ES-I3 (cell line): ENCODE data around the gene CNIH2.
"Not testable (repeated sequence)": the region's sequence is repeated elsewhere in the genome, so short reads cannot be mapped to it uniquely, and the experiment has no call there.

Source experiments
- H3K36me3 ChIP-seq: 2 replicates; pipeline ENCODE4 v1.6.1; 2013; ENCODE audit warnings: mild to moderate bottlenecking, low read length, control low read depth, moderate library complexity; ENCODE audit not compliant: insufficient read depth
- H3K4me1 ChIP-seq: 2 replicates; pipeline ENCODE4 v1.6.1; 2013; ENCODE audit warnings: mild to moderate bottlenecking, control low read depth, low read length; ENCODE audit not compliant: insufficient read depth
- H3K9ac ChIP-seq: 2 replicates; pipeline ENCODE4 v1.6.1; 2013; ENCODE audit warnings: low read depth, mild to moderate bottlenecking, low read length, moderate library complexity
- H3K9me3 ChIP-seq: 2 replicates; pipeline ENCODE4 v1.6.1; 2013; ENCODE audit warnings: mild to moderate bottlenecking, low read length, moderate library complexity; ENCODE audit not compliant: control insufficient read depth, insufficient read depth

CNIH2 gene

DNA sequence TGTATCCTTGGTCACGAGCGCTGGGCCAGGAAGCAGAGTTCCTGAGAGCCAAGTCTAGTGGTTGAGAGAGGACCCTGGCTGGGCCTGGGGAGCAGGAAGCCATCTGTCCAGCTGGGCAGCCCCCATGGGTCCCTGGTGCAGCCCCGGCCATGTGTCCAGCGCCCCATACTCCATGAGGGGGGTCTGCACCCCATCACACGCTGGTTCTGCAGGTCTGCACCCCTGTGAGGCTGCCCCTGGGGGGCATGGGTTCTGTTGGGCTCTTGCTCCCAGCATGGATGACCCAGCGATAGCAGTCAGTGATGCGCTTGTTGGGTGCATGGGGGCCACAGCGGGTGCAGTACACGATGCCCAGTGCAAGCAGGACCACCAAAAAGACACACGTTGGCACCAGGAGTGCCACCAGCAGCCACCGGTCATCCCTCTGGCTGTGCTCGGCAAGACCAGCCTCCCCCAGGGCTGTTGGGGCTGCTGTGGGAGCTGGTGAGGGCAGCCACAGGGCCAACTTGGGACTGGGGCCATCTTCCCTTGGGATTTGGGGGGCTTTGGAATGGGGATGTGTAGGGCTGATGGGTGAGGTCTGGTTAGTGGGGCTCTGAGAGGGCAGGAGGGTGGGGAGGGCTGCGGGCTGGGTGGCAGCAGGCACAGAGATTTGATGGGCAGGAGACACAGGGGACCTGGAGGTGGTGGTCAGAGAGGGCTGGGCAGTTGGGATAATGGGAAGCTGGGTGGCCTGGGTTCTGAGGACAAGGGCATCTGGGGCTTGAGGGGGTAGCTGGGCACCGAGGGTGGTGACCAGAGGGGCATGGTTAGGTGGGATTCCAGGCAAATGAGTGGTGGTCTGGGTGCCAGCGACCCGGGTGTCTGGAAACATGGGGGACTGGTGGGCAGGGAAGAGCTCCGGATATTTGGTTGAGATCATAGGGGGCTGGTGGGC is 36.9 kb downstream of the CNIH2 start:
- no peaks in the 10 kb centered on the region for H3K36me3 ChIP-seq
- no peak overlapping the region for H3K9ac ChIP-seq

DNA sequence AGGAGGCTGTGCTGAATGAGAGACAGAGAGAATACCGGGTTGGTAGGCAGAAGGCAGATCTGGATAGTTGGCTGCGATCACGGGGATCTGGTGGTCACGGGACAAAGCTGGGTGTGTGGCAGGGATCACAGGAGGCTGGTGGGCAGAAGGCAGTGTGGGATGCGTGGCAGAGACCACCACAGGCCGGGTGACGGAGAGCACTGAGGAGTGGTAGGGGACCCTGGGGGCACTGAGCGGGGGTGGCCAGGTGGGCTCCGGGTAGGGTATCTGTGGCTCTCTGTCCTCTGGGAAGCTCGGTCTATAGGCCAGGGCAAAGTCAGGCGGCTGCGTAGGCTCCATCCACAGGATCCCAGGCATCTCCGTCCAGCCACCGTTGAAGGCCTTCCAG is 37.5 kb downstream of the CNIH2 start:
- peaks cover 27% of the 10 kb centered on the region for H3K4me1 ChIP-seq
- no peaks in the 10 kb centered on the region for H3K9me3 ChIP-seq
- H3K36me3 ChIP-seq, result no peaks in the 10 kb centered on the region
- no peak overlapping the region for H3K9ac ChIP-seq

More for the DNA sequence above, 36.9 kb downstream of the CNIH2 start:
- H3K9me3 ChIP-seq, result no peaks in the 10 kb centered on the region
- H3K4me1 ChIP-seq, result peaks cover 27% of the 10 kb centered on the region

DNA sequence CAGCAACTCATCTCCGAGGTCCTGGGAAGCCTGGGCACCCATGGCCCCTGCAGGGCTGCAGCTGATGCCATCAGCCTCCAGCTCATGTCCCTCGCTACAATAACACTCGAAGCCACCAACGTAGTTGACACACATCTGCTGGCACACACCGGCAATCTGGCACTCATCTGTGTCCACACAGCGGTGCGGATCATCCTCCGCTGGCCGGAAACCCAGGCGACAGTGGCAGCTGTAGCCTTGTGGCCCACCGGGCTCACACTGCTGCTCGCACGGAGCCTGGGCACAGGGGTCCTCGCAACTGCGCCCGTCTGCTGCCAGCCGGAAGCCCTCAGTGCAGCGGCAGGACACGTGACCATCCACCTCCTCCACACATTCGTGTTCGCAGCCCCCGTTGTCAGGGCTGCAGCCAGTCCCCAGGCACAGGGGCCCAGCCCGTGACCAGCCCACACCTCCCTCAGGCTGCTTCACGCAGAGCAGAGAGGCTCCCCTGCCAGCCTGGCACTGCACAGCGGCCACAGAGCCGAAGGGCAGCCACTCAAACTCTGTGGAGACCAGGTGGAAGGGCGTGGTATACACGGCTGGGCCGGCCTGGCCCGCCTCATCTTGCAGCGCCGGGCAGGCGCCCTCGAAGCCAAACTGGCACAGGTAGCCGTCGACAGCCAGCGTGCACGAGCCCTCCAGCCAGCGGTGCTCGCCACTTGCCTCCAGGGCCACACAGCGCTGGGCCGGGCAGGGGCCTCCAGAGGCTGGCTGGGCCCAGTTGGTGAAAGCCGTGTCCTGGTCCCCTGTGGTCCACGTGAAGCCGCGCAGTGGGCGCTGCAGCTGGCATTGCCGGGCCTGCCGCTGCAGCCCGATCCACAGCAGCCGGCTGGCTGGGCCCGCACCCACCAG is 38.2 kb downstream of the CNIH2 start:
- H3K9ac ChIP-seq, result peak overlapping the region; percentile 31; the same call in 1 of the 2 replicates
- H3K9me3 ChIP-seq, result no peaks in the 10 kb centered on the region
- H3K4me1 ChIP-seq, result peaks cover 25% of the 10 kb centered on the region
- no peaks in the 10 kb centered on the region for H3K36me3 ChIP-seq

DNA sequence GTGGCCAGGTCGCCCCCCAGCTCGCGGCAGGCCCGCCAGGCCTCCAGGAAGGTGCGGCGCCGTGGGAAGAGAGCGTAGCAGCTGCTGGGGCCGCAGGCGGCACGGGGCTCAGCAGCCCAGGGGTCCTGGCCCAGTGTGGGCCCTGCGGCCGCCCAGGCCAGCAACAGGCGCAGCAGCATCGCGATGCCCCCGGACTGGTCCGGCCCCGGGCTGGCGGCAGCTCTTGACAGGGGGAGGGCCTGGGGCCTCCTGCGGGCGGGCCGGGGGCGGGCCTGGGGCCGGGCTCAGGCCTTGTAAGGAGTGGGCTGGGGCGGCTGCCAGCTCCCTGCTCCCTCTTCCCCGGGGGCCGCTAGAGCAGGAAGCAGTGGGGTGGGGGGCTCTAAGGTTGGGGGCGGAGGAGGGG is 38.9 kb downstream of the CNIH2 start, which contains the start of gene CD248:
CD248 (minus strand) TSS at position 196 of the 403 bp plus-strand sequence; CDS start at position 179, 17 bp downstream.
- Histone ChIP-seq H3K36me3 (no peaks in the 10 kb centered on the region), H3K9ac (peak within 1 kb of the TSS; percentile 32), H3K9me3 (no peaks in the 10 kb centered on the region), H3K4me1 (peaks cover 23% of the 10 kb centered on the region)

DNA sequence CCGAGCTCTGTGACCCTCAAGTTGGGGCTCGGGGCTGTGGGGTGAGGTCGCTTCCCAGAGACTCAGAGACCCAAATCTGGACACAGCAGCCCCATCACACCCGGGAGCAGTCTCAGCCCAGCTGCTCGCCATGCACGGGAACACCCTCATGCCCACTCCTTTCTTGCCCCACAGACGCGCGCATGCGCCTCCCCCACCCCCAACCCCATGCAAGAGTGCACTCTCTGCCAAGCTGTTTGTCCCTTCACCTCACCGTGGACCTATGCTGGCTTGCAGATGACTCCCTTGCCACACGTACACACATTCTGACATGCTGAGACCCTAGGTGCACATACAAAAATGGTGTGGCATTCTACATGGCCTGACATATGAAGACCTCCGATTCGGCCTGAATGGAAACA is 39.3 kb downstream of the CNIH2 start:
- Histone ChIP-seq H3K36me3 (no peaks in the 10 kb centered on the region), H3K9ac (peak overlapping the region; percentile 32), H3K9me3 (no peaks in the 10 kb centered on the region), H3K4me1 (peaks cover 23% of the 10 kb centered on the region)

DNA sequence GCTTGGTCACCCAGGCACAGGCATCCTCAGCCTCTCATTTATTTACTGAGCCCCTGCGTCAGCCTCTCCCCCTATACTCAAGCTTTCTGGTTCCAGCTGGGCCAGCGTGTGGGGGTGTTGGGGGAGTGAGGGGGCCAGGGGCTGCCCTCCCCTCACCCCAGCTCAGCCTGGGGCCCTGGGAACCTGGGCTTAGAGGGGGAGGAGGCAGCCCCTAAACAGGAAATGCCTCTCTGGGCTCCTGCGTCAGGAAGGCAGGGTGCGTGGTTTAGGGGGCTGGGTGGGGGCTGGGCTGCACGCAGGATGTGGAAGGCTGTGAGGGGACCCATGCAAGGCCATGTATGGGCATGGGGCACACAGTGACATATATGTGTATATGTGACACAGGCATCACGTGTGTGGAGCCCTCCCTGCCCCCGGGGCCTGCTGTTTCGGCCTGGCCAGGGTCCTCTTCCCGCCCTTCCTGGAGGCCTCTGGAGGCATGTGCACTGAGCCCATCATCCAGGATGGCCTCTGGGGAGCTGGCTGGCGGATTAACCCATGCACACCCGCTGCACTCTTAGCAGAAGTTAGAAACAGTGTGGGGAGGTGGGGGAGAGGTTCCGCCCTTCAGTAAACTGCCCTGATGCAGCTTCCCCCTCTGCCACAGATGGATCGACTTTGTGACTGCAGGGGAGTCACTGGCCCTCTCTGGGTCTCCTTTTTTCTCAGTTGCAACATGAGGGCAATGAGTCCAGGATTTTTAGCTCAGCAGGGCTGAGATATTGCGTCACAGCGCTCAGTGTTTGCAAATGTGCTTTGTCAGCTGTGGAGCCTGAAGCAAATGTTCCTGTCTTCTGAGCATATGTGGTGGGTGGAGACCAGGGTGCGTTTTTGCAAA is 40.0 kb downstream of the CNIH2 start:
- Histone ChIP-seq H3K9ac (peak overlapping the region; percentile 32; the same call in 1 of the 2 replicates), H3K4me1 (peaks cover 23% of the 10 kb centered on the region), H3K9me3 (no peaks in the 10 kb centered on the region), H3K36me3 (no peaks in the 10 kb centered on the region)

DNA sequence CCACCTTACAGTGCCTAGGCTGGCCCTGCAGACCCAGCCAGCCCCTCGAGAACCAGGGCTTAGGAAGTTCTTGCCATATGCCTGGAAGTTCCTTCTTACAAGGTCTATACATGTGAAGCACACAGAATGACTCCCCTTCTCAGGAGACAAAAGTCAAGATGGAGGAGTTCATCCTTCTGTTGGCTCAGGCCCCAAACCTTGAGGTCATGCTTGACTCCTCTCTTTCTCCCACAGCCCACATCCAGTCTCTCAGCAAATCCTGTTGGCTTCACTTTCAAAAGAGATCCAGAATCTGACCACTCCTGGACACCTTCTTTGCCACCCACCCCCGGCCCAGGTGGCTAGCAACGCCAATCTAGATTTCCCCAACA is 40.6 kb downstream of the CNIH2 start:
- Histone ChIP-seq H3K9ac (no peak overlapping the region), H3K36me3 (no peaks in the 10 kb centered on the region), H3K4me1 (peaks cover 23% of the 10 kb centered on the region), H3K9me3 (no peaks in the 10 kb centered on the region)

DNA sequence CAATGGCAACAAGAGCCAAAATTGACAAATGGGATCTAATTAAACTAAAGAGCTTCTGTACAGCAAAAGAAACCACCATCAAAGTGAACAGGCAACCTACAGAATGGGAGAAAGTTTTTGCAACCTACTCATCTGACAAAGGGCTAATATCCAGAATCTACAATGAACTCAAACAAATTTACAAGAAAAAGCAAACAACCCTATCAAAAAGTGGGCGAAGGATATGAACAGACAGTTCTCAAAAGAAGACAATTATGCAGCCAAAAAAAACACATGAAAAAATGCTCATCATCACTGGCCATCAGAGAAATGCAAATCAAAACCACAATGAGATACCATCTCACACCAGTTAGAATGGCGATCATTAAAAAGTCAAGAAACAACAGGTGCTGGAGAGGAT is 42.3 kb downstream of the CNIH2 start:
- not testable (repeated sequence) for H3K36me3 ChIP-seq, H3K9me3 ChIP-seq, H3K9ac ChIP-seq
- peaks cover 24% of the 10 kb centered on the region for H3K4me1 ChIP-seq

DNA sequence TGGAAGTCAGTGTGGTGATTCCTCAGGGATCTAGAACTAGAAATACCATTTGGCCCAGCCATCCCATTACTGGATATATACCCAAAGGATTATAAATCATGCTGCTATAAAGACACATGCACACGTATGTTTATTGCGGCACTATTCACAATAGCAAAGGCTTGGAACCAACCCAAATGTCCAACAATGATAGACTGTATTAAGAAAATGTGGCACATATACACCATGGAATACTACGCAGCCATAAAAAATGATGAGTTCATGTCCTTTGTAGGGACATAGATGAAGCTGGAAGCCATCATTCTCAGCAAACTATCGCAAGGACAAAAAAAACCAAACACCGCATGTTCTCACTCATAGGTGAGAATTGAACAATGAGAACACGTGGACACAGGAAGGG is 42.8 kb downstream of the CNIH2 start:
- not testable (repeated sequence) for H3K9ac ChIP-seq, H3K36me3 ChIP-seq, H3K9me3 ChIP-seq
- H3K4me1 ChIP-seq, result peaks cover 29% of the 10 kb centered on the region

DNA sequence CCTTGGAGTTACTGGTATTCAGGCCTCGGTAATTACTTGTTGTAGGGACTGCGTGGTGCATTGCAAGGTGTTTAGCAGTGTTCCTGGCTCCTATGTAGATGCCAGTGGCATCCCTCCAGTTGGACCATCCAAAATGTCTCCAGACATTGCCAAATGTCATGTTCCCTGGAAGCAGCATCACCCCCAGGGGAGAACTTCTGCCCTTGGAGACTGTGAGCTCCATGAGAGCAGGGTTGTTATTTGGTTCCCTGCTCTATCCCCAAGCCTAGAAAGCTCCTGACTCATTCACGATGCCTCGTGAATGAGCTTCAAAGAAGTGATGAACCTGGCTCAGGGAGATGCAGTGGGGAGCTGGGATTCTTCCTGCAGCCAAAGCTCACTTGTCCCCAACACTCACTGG is 43.6 kb downstream of the CNIH2 start:
- no peaks in the 10 kb centered on the region for H3K9me3 ChIP-seq
- H3K9ac ChIP-seq, result no peak overlapping the region
- peaks cover 35% of the 10 kb centered on the region for H3K4me1 ChIP-seq
- no peaks in the 10 kb centered on the region for H3K36me3 ChIP-seq

DNA sequence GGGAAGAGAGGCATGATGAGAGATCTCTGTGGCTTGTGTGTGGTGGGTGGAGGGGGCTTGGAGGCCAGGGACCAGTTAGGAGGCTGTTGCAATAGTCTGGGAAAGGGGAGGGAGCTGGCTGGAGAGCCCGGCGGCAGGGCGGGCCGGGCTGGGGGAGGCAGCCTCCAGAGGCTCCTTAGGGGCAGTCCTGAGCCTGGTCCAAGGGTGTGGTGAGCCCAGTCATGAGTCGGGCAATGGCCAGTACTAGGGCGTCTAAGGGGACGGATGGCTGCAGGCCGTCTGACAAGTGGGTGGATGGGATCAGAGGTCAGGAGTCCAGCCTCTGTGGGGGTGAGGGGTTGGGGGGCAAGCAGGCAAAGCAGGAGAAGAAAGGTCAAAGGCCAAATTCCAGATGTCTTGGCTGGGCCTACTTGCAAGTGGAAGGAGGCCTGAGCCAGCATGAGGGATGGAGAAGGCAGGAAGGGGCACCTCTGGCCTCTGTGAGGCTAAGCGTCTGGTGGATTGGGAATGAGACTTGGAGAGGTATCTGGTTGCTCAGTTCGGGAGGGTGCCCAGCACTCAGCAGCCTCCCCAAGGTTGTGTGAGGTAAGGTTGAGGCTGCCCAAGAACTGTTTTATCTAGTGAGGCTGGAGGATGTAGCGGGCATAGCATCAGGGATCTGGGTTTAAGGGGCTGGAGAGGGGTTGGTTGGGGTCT is 44.9 kb downstream of the CNIH2 start:
- H3K4me1 ChIP-seq, result peaks cover 35% of the 10 kb centered on the region
- no peak overlapping the region for H3K9ac ChIP-seq
- no peaks in the 10 kb centered on the region for H3K36me3 ChIP-seq
- H3K9me3 ChIP-seq, result no peaks in the 10 kb centered on the region

DNA sequence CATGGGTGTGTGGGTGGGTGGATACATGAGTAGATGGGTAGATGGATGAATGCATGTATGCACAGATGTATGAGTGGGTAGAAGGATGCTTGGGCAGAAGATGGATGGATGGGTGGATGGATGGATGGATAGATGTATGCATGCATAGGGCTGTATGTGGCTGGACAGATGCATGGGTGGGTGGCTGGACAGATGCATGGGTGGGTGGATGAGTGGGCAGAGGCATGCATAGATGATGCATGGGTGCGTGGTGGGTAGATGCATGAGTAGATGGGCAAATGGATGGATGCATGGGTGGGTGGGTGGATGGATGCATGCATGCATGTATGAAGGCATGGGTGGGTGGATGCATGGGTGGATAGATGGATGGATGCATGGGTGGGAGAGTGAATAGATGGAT is 45.7 kb downstream of the CNIH2 start:
- peaks cover 30% of the 10 kb centered on the region for H3K4me1 ChIP-seq
- H3K9me3 ChIP-seq, result no peaks in the 10 kb centered on the region
- H3K9ac ChIP-seq, result no peak overlapping the region
- no peaks in the 10 kb centered on the region for H3K36me3 ChIP-seq

DNA sequence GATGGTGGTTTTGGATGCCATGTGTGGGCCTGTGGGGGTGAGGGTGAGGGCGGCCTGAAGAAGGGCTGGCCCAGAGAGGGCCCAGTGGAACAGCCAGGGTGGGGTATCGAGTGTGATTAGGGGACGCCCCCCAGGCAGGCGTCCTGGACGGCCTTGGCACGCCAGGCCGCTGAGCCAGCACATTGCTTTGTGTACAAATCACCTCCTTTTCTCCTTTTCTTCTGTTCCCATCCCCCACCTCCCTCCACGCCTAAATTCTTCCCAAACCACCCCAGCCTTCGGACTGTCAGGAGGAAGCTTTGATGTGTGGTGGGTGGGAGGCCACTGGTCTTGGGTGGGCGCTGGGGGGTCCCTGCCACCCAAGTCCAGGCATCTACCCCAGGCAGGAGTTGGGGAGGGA is 46.7 kb downstream of the CNIH2 start:
- no peak overlapping the region for H3K9ac ChIP-seq
- no peaks in the 10 kb centered on the region for H3K36me3 ChIP-seq
- no peaks in the 10 kb centered on the region for H3K9me3 ChIP-seq
- H3K4me1 ChIP-seq, result peaks cover 30% of the 10 kb centered on the region
